ENCODE results near the gene HLA-DQA1. TPM values are rescaled to one million over a fixed set of nuclear protein-coding genes. Genes with fewer than 3 reads are reported as not detected.
A peak's percentile ranks its signal among the peaks of the same experiment; 100 is the strongest.

HLA-DQA1 gene
- total and polyA plus RNA-seq, 10 of the 15 experiments (the other 5 are each of a cell fraction or from before 2014, with no cell fraction given), result 289 to 1,769 (median 460) TPM

DNA sequence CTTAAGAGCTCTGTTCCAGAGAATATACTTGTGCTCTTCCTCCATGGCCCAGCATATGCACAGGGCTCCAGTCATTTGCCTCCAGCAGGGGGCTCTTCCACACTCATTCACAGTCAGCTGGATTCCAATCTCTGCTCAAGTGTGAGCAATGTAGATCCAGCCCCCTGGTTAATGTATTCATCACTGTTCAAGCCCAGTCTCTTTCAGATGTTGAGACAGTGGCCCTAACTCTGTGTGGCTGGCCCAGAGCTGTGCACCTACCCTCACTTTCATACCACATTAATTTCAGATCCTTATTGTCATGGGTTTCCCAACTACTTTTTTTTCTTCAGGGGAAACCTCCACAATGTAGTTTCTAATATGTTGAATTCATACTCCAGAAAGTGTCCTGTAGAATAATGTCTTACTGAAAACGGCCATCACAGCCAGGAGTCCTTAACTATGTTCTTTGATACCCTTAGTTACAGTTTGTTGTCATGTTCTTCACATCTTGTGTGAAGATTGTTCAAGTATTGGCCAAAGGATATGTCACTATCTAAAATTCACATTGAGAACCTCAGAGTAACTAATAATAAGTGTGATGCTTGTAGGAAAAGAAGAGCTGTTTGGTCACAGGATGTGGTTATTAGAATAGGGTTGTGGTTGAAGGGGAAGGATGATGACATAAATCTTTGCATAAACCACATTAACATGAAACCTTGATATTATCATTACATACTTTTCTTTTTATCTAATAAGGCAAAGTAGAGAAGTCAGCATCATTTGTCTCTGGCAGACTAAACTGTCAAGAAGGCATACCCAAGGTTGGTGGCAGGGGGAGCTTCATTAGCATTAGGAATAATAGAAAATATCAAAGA, 14.4 kb upstream of the HLA-DQA1 start (continued):
- TF ChIP-seq BHLHE40 (IDR thresholded peaks at IDR 0.05; ENCODE audit: borderline replicate concordance in 1 of 2, low read depth in 2 of 2, low read length in 1 of 2), result peak; percentile 54 to 61
- TF ChIP-seq CREB1 (IDR thresholded peaks at IDR 0.05; ENCODE audit: low read depth), result peak; percentile 95
- peak; percentile 95 for TF ChIP-seq MLLT1 (IDR thresholded peaks at IDR 0.05)
- TF ChIP-seq ZNF217 (IDR thresholded peaks at IDR 0.05), result peak; percentile 56; the same call in 1 of the 2 replicates
- no peak for TF ChIP-seq ZZZ3 (IDR thresholded peaks at IDR 0.05; ENCODE audit: control insufficient read depth, insufficient read length, low read depth)
- peak; percentile 45 for TF ChIP-seq HDAC6 (IDR thresholded peaks at IDR 0.05; ENCODE audit: unreplicated experiment)
- peak; percentile 55; the same call in 1 of the 2 replicates for TF ChIP-seq NFYB (IDR thresholded peaks at IDR 0.05; ENCODE audit: insufficient read depth, low read depth, low read length)
- TF ChIP-seq TCF7 (IDR thresholded peaks at IDR 0.05; ENCODE audit: borderline replicate concordance), result 0 out of 2 replicates have a peak, but pooled peaks have one; percentile 18
- TF ChIP-seq NBN (IDR thresholded peaks at IDR 0.05), result peak; percentile 83
- TF ChIP-seq, protein P1, sequence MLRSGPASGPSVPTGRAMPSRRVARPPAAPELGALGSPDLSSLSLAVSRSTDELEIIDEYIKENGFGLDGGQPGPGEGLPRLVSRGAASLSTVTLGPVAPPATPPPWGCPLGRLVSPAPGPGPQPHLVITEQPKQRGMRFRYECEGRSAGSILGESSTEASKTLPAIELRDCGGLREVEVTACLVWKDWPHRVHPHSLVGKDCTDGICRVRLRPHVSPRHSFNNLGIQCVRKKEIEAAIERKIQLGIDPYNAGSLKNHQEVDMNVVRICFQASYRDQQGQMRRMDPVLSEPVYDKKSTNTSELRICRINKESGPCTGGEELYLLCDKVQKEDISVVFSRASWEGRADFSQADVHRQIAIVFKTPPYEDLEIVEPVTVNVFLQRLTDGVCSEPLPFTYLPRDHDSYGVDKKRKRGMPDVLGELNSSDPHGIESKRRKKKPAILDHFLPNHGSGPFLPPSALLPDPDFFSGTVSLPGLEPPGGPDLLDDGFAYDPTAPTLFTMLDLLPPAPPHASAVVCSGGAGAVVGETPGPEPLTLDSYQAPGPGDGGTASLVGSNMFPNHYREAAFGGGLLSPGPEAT (IDR thresholded peaks at IDR 0.05; ENCODE audit: low read depth), result peak; percentile 80; the same call in 1 of the 2 replicates
